HG03139 (cell line): ENCODE results near the gene PTGER3.
"Not testable (repeated sequence)": the region's sequence is repeated elsewhere in the genome, so short reads cannot be mapped to it uniquely, and the experiment has no call there.

ENCODE experiments used
- ATAC-seq: cut with Tn5 transposase; IDR thresholded peaks from one replicate; pipeline ENCODE4 v1.9.1; 2021; ENCODE audit not compliant: unreplicated experiment

PTGER3 gene

DNA sequence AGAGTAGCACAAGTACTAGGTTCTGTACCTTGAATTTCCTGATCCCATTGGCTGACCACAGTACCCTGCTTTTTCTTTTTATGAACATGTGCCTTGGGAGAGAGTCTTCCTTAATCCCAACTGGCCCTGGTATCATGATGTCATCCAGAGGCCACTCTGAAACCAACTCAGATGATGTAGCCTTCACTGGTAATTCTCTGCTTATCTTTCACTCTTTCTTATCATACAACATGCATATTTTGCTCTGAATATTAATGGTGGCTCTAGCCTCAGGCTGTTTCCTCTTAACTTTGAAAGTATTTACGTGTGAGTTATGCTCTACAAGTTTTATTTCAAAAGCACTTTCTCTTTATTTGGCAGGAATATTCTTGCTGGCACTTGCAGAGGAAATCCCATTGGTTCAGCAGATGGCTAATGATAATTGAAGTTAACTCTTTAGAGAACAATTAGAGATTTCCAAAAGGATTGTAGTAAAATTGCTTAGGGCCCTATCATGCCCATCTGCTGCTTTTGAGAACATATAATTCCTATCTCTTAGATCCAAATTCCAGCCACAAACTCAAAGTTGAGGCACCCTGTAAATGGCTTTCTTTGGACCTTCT lies 86.1 kb downstream of the PTGER3 start:
- ATAC-seq = no peak

DNA sequence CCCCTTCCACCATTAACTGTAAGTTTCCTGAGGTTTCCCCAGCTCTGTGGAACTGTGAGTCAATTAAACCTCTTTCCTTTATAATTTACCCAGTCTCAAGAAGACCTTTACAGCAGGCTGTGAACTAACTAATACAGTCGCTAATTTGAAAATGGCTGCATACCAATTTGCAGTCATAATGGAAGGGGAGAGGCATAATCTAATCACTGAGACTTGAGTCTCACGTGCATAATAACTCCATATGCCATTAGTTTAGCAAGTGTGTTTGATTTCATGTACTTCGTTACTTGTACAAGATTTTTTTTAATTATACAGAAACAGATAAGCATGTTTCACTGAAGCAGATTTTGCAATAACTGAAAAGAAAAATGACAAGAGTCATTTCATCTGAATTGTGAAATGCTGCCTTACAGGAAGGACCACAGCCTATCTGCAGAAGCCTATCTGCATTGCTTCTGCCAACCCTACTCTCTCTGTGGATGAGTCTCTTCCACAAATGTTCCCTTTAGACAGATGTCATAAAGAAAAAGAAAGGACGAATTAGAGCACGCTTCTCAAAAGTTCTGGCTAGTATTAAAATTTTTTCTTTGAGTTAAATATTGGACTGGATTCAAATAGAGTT lies 99.1 kb downstream of the PTGER3 start:
- ATAC-seq = no peak

DNA sequence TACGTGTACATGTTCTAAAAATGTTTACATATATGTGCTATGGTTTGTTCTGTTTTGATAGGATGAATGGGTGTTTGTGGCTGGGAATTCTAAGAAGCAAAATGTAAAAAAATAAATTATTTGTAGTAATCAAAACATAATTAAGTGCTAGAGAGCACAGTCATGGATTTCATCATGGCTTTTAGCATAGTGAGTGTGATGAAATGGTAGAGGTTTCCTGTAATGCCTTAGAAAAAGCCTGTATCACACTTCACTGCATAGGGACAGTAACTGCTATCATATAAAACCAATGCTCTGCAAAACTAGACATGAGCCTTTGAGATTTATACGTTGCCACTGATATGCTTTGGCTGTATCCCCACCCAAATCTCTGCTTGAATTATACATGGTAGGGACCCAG lies 99.8 kb downstream of the PTGER3 start:
- no peak for ATAC-seq

DNA sequence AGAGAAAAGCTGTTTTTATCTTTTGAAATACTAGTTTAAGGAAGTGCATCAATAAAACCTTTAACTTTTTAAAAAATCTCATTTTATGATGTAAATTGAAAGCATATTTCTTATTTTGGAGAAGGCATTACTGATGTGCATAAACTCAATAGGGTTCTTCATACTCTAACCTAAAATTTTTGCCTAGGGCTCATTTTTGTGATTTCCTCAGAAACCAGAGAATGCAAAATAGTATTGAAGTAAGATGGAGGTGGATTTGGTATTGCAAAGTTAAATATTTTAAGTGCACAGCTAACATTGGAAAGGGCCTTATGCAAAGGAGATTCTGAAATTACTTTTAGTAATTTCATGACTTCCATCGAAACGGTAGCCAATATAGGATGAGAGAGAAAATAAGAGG lies 101.9 kb downstream of the PTGER3 start:
- ATAC-seq = no peak

DNA sequence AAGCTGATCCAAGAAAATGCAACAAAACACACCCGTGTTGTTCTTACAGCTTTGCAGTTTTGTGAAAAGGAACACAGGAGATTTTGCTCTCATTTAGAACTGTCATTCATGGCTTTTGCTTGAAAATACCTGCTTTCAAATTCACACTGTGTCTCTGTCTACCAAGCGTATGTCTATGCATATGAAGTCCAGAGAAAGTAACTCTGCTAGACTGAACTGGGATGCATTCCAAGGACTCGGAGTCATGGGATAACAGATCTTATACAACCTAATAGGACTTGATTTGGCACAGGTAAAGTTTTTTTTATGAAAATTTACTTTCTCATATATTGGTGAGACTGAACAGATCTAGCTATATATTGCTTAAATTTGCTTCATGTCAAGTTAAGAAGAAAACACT lies 102.4 kb downstream of the PTGER3 start:
- ATAC-seq = no peak

DNA sequence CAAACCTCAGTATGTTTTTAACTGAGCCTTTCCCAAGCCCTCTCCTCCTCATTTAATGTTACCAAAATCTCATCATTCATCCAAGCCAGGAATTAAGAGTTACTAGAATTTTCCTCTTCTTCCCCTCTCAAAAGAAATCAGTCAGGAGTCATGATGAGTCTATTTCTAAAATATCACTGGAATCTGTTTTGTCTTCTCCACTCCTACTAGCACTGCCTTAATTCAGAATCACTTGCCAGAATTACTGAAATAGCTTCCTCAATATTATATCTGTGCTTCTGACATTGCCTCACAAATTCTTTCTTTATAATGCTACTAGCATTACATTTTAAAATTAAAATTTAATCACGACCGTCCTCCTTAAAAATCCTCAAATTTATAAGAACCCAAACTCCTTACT lies 106.1 kb downstream of the PTGER3 start:
- no peak for ATAC-seq

DNA sequence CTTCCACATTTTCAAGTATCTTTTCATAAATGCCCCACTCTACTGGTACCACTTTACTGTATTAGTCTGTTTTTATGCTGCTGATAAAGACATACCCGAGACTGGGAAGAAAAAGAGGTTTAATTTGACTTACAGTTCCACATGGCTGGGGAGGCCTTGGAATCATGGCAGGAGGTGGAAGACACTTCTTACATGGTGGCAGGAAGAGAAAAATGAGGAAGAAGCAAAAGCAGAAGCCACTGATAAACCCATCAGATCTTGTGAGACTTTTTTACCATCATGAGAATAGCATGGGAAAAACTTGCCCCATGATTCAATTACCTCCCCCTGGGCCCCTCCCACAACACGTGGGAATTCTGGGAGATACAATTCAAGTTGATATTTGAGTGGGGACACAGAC lies 107.2 kb downstream of the PTGER3 start:
- ATAC-seq = not testable (repeated sequence)

DNA sequence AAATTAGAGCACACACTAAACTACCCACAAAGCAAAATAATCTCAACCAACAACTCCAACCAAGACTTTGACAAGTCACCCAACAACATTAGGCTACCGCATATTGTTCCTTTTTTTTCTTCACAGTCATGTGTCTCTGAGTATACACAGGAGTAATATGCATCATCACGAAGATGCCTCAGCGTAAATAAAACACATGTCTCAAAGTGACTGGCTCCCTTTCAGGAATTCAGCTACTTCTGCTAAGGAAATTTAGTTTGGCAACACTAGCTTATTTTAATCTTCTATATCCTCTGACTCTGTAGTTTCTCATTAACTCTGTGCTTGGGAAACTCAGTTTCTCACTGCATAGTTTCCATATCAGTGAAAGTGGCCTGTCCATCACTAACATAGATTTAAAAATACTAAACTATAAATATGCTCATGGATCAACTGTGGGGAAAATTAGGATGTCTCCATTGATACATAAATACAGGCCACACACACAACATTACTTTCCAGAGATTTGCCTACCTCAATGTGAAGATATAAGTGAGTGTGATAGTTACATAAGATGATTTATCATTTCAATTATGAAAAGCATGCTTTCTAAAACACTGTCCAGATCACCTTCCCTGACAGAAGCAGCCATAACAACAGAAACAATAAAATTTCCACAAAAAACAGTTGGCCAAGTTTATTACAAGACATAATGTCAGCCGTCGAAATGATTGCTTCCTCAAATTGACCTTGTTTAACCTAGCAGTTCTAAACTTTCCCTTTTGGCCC lies 113.2 kb downstream of the PTGER3 start:
- ATAC-seq = no peak

DNA sequence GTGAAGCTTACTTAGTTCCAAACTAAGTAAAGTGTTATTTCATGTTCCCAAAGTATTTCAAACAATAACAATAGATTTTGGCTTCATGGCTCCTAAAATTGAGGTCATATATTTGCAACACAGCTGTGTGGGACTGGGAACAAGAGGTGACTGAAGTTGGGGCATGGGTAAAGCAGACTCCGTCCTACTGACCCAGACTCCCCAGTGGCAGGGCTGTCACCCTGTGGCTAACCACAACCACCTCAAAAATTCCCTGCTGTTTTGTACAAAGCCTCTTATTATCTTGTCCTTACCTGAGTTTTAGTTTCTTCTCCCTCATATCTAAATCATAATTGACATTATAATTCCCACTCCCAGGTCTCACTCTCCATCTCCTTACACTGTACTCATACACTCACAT lies 117.6 kb downstream of the PTGER3 start:
- ATAC-seq = no peak

DNA sequence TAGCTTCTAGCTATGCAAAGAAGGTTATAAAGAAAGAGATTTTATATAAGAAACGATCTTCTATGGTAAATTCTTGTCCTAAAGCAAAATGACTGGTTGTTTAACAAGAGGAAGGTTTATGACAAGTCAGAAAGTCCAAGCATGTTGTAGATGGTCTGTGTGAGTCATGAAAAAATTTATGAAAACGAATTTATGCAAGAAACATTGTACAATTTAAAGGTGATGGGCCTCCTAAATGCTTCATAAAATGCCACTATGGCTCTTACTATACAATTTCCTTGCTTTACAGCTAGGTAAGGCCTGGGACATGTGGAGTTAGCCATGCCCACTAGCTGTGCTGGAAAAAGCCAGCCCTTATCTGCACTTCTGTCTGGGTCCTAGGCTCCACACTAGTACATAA lies 125.4 kb downstream of the PTGER3 start:
- ATAC-seq = no peak
